Stomach smooth muscle (tissue), 2 donors: Measurements from ENCODE around the gene ALPK3.
A peak's percentile ranks its signal among the peaks of the same experiment; 100 is the strongest.

ENCODE experiments used
- H3K27ac ChIP-seq: one replicate; pipeline ENCODE4 v1.7.0; 2013; ENCODE audit warnings: mild to moderate bottlenecking, low read length, inconsistent platforms
- H3K27me3 ChIP-seq, 2 donors: one replicate each; pipeline ENCODE4 v1.7.0; 2013; ENCODE audit warnings: low read length in 2 of 2; ENCODE audit not compliant: insufficient read depth in 2 of 2, control insufficient read depth in 1 of 2
- H3K36me3 ChIP-seq, 2 donors: one replicate each; pipeline ENCODE4 v1.7.0; 2013; ENCODE audit warnings: low read length in 2 of 2; ENCODE audit not compliant: control insufficient read depth in 2 of 2, insufficient read depth in 2 of 2
- H3K4me1 ChIP-seq: one replicate; pipeline ENCODE4 v1.7.0; 2013; ENCODE audit warnings: low read length; ENCODE audit not compliant: control insufficient read depth, insufficient read depth
- H3K4me3 ChIP-seq, 2 donors: one replicate each; pipeline ENCODE4 v1.7.0; 2013; ENCODE audit warnings: low read length in 2 of 2
- H3K9ac ChIP-seq, 2 donors: one replicate each; pipeline ENCODE4 v1.7.0; 2013; ENCODE audit warnings: low read length in 2 of 2, mild to moderate bottlenecking in 1 of 2
- H3K9me3 ChIP-seq, 2 donors: one replicate each; pipeline ENCODE4 v1.7.0; 2013; ENCODE audit warnings: low read length in 2 of 2; ENCODE audit not compliant: control insufficient read depth in 2 of 2
- donor health status: healthy.
- donor health status: Pancreatic carcinoma.

Gene ALPK3

GRCh38 chr15:84833447-84834228 lies 16.5 kb downstream of the ALPK3 start:
- H3K4me1 ChIP-seq: peaks cover 68% of the 10 kb centered on the region
- peaks cover 2 to 15% of the 10 kb centered on the region in 2 donors for H3K36me3 ChIP-seq
- peak overlapping the region in 1 of 2 donors; percentile 22 for H3K4me3 ChIP-seq
- H3K27me3 ChIP-seq: no peaks in the 10 kb centered on the region
- no peaks in the 10 kb centered on the region for H3K9me3 ChIP-seq
- peak overlapping the region; percentile 55 for H3K27ac ChIP-seq
- H3K9ac ChIP-seq: peak overlapping the region in 1 of 2 donors; percentile 5

DNA sequence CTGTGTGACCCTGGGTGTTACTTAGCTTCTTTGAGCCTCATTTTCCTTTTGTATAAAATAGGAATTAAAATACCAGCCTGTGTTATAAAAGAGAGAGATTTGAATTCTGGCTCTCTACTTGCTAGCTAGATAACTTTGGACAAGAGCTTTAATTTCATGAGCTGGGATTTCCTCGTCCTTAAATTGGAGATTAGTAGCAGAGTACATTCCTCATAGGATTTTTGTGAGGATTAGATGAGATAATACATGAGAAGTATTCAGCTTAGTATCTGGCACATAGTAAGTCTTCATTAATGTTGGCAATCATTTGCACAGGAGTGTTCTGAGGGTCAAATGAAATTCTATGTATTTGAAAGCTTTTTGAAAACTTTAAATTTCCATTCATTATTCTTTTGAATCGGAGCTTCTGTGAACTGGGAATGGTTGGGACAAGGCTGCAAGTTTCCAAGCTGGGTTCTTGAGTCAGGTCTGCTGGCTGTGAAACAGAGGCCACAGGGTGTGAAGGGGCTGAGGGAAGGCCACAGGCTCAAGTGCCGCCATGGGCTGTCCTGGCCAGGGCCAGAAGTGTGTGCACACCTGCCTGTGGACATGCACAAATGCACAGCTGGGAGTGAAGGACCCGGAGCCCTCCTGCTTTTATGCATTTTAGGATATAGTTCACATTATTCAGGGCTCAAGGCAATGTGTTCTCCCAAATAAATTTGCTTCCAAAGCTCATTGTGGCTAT lies 17.2 kb downstream of the ALPK3 start:
- Histone ChIP-seq H3K27ac (peak overlapping the region; percentile 67), H3K9me3 (no peaks in the 10 kb centered on the region), H3K4me1 (peaks cover 74% of the 10 kb centered on the region), H3K27me3 (no peaks in the 10 kb centered on the region), H3K9ac (no peak overlapping the region), H3K36me3 (peaks cover 2 to 19% of the 10 kb centered on the region in 2 donors), H3K4me3 (no peak overlapping the region)

GRCh38 chr15:84834969-84835368 lies 17.8 kb downstream of the ALPK3 start:
- peaks cover 78% of the 10 kb centered on the region for H3K4me1 ChIP-seq
- H3K4me3 ChIP-seq: no peak overlapping the region
- peaks cover 2 to 19% of the 10 kb centered on the region in 2 donors for H3K36me3 ChIP-seq
- no peaks in the 10 kb centered on the region for H3K27me3 ChIP-seq
- H3K27ac ChIP-seq: peak overlapping the region; percentile 67
- H3K9ac ChIP-seq: no peak overlapping the region
- no peaks in the 10 kb centered on the region for H3K9me3 ChIP-seq

- Histone ChIP-seq H3K4me1 (peaks cover 87% of the 10 kb centered on the region), H3K27me3 (no peaks in the 10 kb centered on the region), H3K27ac (peak overlapping the region; percentile 67), H3K9ac (peak overlapping the region in 1 of 2 donors; percentile 29), H3K9me3 (no peaks in the 10 kb centered on the region), H3K36me3 (peaks cover 2 to 19% of the 10 kb centered on the region in 2 donors), H3K4me3 (no peak overlapping the region)
These were observed 18.6 kb downstream of the ALPK3 start for GRCh38 chr15:84835661-84836337.

GRCh38 chr15:84836844-84837243 lies 19.7 kb downstream of the ALPK3 start:
- Histone ChIP-seq H3K9me3 (no peaks in the 10 kb centered on the region), H3K27ac (peak overlapping the region; percentile 67), H3K9ac (no peak overlapping the region), H3K27me3 (no peaks in the 10 kb centered on the region), H3K4me3 (no peak overlapping the region), H3K4me1 (peaks cover 88% of the 10 kb centered on the region), H3K36me3 (peaks cover 2 to 19% of the 10 kb centered on the region in 2 donors)

- Histone ChIP-seq H3K27me3 (no peaks in the 10 kb centered on the region), H3K9ac (no peak overlapping the region), H3K27ac (peak overlapping the region; percentile 91), H3K36me3 (peaks cover 2 to 13% of the 10 kb centered on the region in 2 donors), H3K4me1 (peaks cover 70% of the 10 kb centered on the region), H3K9me3 (no peaks in the 10 kb centered on the region), H3K4me3 (no peak overlapping the region)
These were observed 22.6 kb downstream of the ALPK3 start for GRCh38 chr15:84839714-84840113.

DNA sequence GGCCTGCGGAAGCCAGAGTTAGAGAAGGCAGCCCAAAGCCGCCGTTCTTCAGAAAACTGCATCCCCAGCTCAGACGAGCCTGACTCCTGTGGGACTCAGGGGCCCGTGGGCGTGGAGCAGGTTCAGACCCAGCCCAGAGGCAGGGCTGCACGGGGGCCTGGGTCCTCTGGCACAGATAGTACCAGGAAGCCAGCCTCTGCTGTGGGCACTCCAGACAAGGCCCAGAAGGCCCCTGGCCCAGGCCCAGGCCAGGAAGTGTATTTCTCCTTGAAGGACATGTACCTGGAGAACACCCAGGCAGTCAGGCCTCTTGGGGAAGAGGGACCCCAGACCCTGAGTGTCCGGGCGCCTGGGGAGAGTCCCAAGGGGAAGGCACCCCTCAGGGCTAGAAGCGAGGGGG lies 23.1 kb downstream of the ALPK3 start:
- H3K36me3 ChIP-seq: peaks cover 2 to 13% of the 10 kb centered on the region in 2 donors
- H3K27me3 ChIP-seq: no peaks in the 10 kb centered on the region
- no peak overlapping the region for H3K9ac ChIP-seq
- H3K4me3 ChIP-seq: peak overlapping the region in 1 of 2 donors; percentile 49
- H3K27ac ChIP-seq: peak overlapping the region; percentile 91
- H3K4me1 ChIP-seq: peaks cover 65% of the 10 kb centered on the region
- no peaks in the 10 kb centered on the region for H3K9me3 ChIP-seq

DNA sequence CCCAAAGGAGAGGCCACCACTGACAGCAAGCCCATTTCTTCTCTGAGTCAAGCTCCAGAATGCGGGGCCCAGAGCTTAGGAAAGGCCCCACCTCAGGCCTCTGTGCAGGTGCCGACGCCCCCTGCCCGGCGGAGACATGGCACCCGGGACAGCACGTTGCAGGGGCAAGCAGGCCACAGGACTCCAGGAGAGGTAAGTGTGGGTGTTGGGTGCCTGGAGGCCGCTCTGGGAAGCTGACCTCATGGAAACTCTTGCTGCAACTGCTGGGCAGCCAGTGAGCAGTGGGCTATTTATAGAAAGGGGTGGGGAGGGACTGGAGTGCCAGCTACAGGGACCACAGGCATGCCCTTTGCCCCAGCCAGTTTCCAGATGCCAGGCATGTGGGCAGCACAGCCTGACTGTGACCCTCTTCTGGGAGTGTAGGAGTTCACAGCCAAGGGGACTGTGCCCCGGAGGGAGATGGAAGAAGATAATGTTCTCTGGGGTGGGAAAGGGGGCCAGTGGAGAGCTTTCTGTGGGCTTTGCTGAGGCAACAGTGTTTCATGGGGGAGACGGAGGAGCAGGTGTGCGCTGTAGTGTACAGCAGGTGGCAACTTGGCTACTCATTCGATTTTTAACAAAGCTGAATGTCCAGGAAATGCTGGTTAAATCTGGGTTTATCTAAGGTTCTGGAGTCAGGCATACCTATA lies 23.7 kb downstream of the ALPK3 start:
- Histone ChIP-seq H3K9ac (peak overlapping the region in 1 of 2 donors; percentile 23), H3K36me3 (peaks cover 2 to 13% of the 10 kb centered on the region in 2 donors), H3K27ac (peak overlapping the region; percentile 91), H3K4me3 (peak overlapping the region in 1 of 2 donors; percentile 49), H3K27me3 (no peaks in the 10 kb centered on the region), H3K9me3 (no peaks in the 10 kb centered on the region), H3K4me1 (peaks cover 62% of the 10 kb centered on the region)

GRCh38 chr15:84842781-84843180 lies 25.6 kb downstream of the ALPK3 start:
- H3K36me3 ChIP-seq: peaks cover 0 to 10% of the 10 kb centered on the region in 2 donors
- H3K27me3 ChIP-seq: no peaks in the 10 kb centered on the region
- no peak overlapping the region for H3K4me3 ChIP-seq
- H3K27ac ChIP-seq: peak overlapping the region; percentile 74
- H3K4me1 ChIP-seq: peaks cover 47% of the 10 kb centered on the region
- H3K9ac ChIP-seq: no peak overlapping the region
- no peaks in the 10 kb centered on the region for H3K9me3 ChIP-seq

DNA sequence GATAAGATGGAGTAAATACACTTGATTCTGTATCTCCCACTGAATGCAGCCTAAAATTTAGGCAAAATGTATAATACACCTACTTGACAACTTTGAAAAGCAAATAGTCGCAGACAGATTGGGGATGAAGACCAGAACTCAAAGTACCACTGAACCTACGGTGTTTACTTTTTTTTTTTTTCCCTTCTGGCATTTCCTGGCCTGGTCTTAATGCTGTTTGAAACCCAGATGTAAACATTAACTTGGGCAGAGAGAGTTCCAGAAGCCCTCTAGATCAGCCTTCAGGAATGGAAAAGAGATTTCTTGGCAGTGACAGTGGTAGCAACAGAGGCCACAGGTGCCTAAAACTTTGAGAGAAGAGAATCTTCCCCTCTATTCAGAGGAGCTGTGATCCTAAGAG lies 27.8 kb downstream of the ALPK3 start:
- Histone ChIP-seq H3K27me3 (no peaks in the 10 kb centered on the region), H3K9me3 (no peaks in the 10 kb centered on the region), H3K9ac (no peak overlapping the region), H3K4me1 (peaks cover 28% of the 10 kb centered on the region), H3K36me3 (no peaks in the 10 kb centered on the region), H3K4me3 (no peak overlapping the region), H3K27ac (peak overlapping the region; percentile 74)
